ENCODE results near the gene LRRFIP1. TPM values are rescaled to one million over a fixed set of nuclear protein-coding genes. Genes with fewer than 3 reads are reported as not detected.

LRRFIP1 gene
- total and polyA plus RNA-seq, 10 of the 15 experiments (the other 5 are each of a cell fraction or from before 2014, with no cell fraction given) = 36.2 to 120 (median 74.3) TPM

DNA sequence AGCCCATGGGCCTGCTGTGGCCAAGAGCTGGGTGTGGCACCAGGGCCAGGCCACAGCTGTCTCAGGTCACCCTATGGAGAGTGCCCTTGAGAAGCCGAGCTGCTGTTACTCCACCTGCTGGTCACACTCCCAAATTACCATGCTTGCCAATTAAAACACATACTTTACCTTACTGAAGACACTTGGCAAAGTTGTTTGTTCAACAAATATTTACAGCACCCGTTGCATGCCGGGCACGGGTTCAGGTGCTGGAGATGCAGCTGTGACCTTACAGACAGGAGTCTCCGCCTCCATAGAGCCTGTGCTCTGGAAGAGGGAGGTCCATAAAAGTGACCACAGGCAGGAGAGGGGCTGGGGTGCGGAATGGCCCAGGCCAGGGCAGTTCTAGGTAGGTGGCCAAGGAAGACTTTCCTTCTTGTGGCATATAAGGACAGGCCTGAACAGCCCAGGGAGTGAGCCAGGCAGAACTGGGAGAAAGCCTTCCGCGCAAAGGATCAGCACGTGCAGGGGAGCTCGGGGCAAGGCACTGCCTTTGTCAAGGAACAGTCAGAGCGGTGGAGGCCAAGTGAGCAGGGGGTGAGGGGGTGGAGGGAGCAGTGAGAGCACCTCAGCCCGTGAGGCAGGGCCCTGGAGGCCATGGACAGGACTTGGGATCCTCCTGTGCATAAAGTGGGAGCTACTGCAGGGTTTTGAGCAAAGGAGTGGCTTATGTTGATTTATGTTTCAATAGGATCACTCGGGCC lies 147.6 kb downstream of the LRRFIP1 start:
- no peaks in the 10 kb centered on the region for H3K27me3 ChIP-seq (replicated peaks in 1 of 2; ENCODE audit: control insufficient read depth in 2 of 2, insufficient read depth in 2 of 2, low read length in 1 of 2)
- 52% methylated on average over 13 of the region's 13 CpGs for WGBS (ENCODE audit: insufficient coverage, insufficient replicate concordance, low lambda C conversion rate, missing lambda C conversion rate)
- no peak overlapping the region for H3K9ac ChIP-seq (ENCODE audit: control insufficient read depth, insufficient read depth, low read length)
- H3K27ac ChIP-seq (ENCODE audit: control insufficient read depth, insufficient read depth) = no peak overlapping the region
- SMC1A ChIA-PET (ENCODE audit: uncharacterized antibody, unreplicated experiment) = interaction anchor here (1.0 to 2.4 kb wide), 5 partner anchors 13 to 262 kb away, joined by 3 to 8 read pairs (median 6); no protein-coding TSS in a partner anchor
- ATAC-seq (peak; percentile 99), DNase-seq (ENCODE audit: low read depth, low spot score) (peak; percentile 11), FAIRE-seq (peak; percentile 91)
- intact Hi-C loops (cut with micrococcal nuclease; ENCODE audit: unreplicated experiment) = loop anchor here (1.0 to 2.0 kb wide), 2 partner anchors 194 to 202 kb away; no protein-coding TSS in a partner anchor
- H3K79me2 ChIP-seq (ENCODE audit: control insufficient read depth, insufficient read depth, low read length) = no peaks in the 10 kb centered on the region
- H3K4me3 ChIP-seq = no peak overlapping the region
- H3K4me2 ChIP-seq (ENCODE audit: control insufficient read depth, insufficient read depth) = no peak overlapping the region
- H2AFZ ChIP-seq (ENCODE audit: control insufficient read depth, low read depth, low read length) = no peak overlapping the region
- no peaks in the 10 kb centered on the region for H3K9me3 ChIP-seq (replicated peaks; ENCODE audit: control insufficient read depth, insufficient read depth, low read length)
- in situ Hi-C loops (cut with MboI) = no loop called here
- BruUV-seq (replicated peaks) = no TSS peak
- CTCF ChIA-PET = interaction anchor here (0.6 to 3.3 kb wide), 25 partner anchors 8 to 367 kb away, joined by 3 to 34 read pairs (median 5); no protein-coding TSS in a partner anchor
- H3K36me3 ChIP-seq (ENCODE audit: control insufficient read depth in 2 of 2, insufficient read depth in 2 of 2, low read length in 1 of 2) = peaks cover 3 to 14% of the 10 kb centered on the region in 2 experiments
- RAD21 ChIA-PET (ENCODE audit: unreplicated experiment) = interaction anchor here (0.6 to 2.2 kb wide), 7 partner anchors 41 to 282 kb away, joined by 3 to 13 read pairs (median 4); no protein-coding TSS in a partner anchor
- no peaks in the 10 kb centered on the region for H4K20me1 ChIP-seq (ENCODE audit: control insufficient read depth, insufficient read depth)
- no peaks in the 10 kb centered on the region for H3K4me1 ChIP-seq (ENCODE audit: control insufficient read depth, insufficient read depth, low read length)
- POLR2A ChIA-PET = no interaction called here
- TF ChIP-seq PML (IDR thresholded peaks at IDR 0.05; ENCODE audit: low read length) = no peak
- TF ChIP-seq YBX1 (IDR thresholded peaks at IDR 0.05) = no peak
- no peak for TF ChIP-seq CHD2 (IDR thresholded peaks at IDR 0.05; ENCODE audit: borderline replicate concordance, low read depth, low read length)
- TF ChIP-seq CHD1 (IDR thresholded peaks at IDR 0.05; ENCODE audit: low read depth, low read length) = no peak
- TF ChIP-seq, protein P1, sequence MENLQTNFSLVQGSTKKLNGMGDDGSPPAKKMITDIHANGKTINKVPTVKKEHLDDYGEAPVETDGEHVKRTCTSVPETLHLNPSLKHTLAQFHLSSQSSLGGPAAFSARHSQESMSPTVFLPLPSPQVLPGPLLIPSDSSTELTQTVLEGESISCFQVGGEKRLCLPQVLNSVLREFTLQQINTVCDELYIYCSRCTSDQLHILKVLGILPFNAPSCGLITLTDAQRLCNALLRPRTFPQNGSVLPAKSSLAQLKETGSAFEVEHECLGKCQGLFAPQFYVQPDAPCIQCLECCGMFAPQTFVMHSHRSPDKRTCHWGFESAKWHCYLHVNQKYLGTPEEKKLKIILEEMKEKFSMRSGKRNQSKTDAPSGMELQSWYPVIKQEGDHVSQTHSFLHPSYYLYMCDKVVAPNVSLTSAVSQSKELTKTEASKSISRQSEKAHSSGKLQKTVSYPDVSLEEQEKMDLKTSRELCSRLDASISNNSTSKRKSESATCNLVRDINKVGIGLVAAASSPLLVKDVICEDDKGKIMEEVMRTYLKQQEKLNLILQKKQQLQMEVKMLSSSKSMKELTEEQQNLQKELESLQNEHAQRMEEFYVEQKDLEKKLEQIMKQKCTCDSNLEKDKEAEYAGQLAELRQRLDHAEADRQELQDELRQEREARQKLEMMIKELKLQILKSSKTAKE (IDR thresholded peaks at IDR 0.05; ENCODE audit: low read depth, poor library complexity, severe bottlenecking) = no peak
- no peak for TF ChIP-seq RCOR1 (conservative IDR thresholded peaks at IDR 0.05; ENCODE audit: low read depth, low read length)
- no peak for TF ChIP-seq ETV6 (conservative IDR thresholded peaks at IDR 0.05 in 1 of 2, IDR thresholded peaks at IDR 0.05 in 1 of 2; ENCODE audit: borderline replicate concordance in 1 of 2, low read depth in 1 of 2)
- TF ChIP-seq E2F4 (IDR thresholded peaks at IDR 0.05; ENCODE audit: low read depth, low read length) = no peak
- TF ChIP-seq ATF3 (IDR thresholded peaks at IDR 0.05; ENCODE audit: borderline replicate concordance, extremely low read depth, low read depth, low read length) = no peak
- TF ChIP-seq, protein P2, sequence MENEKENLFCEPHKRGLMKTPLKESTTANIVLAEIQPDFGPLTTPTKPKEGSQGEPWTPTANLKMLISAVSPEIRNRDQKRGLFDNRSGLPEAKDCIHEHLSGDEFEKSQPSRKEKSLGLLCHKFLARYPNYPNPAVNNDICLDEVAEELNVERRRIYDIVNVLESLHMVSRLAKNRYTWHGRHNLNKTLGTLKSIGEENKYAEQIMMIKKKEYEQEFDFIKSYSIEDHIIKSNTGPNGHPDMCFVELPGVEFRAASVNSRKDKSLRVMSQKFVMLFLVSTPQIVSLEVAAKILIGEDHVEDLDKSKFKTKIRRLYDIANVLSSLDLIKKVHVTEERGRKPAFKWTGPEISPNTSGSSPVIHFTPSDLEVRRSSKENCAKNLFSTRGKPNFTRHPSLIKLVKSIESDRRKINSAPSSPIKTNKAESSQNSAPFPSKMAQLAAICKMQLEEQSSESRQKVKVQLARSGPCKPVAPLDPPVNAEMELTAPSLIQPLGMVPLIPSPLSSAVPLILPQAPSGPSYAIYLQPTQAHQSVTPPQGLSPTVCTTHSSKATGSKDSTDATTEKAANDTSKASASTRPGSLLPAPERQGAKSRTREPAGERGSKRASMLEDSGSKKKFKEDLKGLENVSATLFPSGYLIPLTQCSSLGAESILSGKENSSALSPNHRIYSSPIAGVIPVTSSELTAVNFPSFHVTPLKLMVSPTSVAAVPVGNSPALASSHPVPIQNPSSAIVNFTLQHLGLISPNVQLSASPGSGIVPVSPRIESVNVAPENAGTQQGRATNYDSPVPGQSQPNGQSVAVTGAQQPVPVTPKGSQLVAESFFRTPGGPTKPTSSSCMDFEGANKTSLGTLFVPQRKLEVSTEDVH (IDR thresholded peaks at IDR 0.05; ENCODE audit: low read depth, partially characterized antibody) = no peak
- TF ChIP-seq HDAC6 (IDR thresholded peaks at IDR 0.05; ENCODE audit: unreplicated experiment) = no peak
- no peak for TF ChIP-seq IKZF2 (IDR thresholded peaks at IDR 0.05)
- no peak for TF ChIP-seq KLF5 (IDR thresholded peaks at IDR 0.05; ENCODE audit: partially characterized antibody)

All from GM12878 (cell line).